HG02678 (cell line): ENCODE data around the gene TSPAN31.
A peak's percentile ranks its signal among the peaks of the same experiment; 100 is the strongest.
"Not testable (repeated sequence)": the region's sequence is repeated elsewhere in the genome, so short reads cannot be mapped to it uniquely, and the experiment has no call there.

Experiments
- ATAC-seq: cut with Tn5 transposase; IDR thresholded peaks from one replicate; pipeline ENCODE4 v1.9.1; 2021; ENCODE audit warnings: mild to moderate bottlenecking, moderate library complexity; ENCODE audit not compliant: unreplicated experiment

The TSPAN31 gene

DNA sequence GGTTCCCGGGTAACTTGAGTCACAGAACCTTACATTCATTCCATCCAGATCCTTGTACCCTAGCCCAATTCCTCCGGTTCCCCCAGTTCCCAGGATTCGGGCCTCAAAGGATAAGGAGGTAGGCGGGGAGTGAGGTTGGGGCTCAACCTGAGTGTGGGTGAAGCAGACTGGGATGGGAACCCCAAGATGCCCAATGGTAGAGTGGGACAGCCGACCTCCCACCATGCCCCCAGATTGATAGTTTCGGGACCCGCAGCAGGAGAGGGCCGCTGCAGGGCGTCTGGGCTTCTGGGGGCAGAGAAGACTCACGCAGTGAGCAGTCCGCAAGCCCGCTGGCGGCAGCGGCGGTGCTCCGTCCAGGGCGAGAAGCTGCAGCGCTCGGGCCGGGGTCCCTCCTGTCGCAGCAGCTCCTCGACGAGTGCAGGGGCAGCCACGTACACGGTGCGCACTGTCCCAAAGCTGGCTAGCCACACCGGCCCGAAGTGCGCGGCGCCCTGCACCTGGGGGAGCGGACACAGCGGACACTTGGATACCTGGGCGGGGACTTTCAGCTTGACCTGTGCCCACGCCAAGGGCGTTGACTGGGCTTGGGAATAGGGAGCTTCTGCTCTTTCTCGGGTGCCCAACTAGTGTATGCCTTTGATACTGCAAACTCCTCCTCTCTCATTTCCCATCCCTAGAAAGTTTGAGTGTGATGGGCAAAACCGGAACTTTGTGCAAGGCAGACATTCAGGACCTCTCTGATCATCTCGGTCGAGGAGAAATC is 21.0 kb downstream of the TSPAN31 start:
- ATAC-seq = no peak

DNA sequence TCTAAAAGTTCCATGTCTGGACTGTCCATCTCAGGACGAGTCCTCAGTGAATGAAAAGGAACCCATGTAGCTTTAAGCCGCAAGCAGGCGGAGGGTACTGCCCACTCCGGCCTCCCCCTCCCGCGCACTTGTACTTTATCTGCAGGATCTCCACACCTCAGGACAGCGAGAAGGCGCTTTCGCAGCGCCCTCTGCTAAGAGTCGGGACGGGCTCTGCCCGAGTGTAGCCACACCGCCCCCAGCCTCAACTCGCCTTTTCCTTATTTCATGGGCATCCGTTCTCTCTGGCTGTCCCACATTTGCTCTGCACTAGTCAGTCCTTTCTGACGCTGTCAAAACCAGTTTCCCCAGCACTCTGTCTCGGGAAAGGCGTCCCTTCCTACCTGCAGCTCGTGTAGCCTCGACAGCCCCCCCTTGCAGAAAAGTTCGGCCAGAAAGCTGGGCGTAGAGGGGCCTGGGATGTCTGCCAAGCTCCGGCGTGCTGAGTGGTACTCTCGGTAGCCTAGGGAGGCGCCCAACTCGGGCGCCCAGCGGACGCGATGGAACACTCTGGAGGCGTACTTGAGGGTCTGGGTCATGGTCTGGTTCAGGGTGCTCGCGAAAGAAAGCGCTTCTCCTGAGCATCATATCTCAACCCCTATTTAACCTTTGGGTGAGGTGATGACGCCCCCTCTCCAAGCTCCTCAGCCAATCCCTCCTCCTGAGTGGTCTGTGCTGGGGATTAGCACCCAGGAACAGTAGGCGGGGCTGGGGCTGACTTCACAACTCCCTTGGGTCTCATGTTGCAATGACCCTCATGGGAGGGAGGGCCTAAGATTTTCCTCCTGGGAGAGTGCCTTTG is 21.8 kb downstream of the TSPAN31 start, which contains the start of gene CYP27B1:
Gene CYP27B1, minus strand, starts transcription at position 615 of the 841 bp plus-strand sequence. Its CDS starts 37 bp downstream, at position 578.
- no peak for ATAC-seq

DNA sequence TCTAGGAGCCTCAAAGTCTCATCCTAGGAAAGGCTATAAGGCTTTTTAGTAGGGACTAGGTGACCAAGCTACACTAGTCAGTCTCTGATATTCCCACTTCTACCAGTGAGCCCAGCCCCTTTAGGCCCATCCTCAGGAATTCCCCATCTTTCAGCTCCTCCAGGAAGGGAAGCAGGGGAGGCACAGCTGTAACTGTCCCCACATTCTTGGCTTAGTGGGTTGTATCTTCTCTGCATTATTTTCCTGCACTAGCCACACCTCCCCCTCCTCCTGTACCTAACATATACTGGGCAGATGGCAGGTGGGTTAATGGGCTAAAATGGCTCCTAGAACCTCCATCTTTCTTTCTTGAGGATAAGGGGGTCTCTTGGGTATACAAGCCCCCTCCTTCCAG is 22.5 kb downstream of the TSPAN31 start:
- no peak for ATAC-seq

DNA sequence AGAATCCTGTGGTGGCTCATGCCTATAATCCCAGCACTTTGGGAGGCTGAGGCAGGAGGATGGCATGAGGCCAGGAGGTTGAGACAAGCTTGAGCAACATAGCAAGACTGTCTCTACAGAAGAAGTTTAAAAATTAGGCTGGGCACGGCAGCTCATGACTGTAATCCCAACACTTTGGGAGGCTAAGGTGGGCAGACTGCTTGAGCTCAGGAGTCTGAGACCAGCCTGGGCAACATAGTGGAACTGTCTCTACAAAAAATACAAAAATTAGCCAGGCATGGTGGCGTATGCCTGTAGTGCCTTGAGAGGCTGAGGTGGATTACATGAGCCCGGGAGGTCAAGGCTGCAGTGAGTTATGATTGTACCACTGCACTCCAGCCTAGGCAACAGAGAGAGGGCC is 23.0 kb downstream of the TSPAN31 start:
- no peak for ATAC-seq

DNA sequence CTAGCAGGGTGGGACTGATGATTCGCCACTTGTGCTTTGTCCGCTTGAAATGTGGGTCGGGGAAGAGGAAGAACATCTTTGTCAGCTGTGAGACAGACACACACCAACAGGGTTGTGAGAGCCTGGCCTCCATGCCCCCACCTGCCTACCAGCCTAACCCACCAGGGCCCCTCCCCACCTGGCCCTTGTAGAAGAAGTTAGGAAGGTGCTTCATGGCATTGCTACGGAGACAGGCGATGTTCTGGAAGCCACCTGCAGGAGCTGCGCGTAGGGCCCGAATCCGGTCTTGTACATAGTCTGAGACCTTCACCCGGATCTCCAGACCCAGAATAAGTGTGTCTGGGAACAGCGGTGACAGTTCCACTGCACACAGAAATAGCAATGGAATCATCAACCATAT is 24.8 kb downstream of the TSPAN31 start:
- no peak for ATAC-seq

DNA sequence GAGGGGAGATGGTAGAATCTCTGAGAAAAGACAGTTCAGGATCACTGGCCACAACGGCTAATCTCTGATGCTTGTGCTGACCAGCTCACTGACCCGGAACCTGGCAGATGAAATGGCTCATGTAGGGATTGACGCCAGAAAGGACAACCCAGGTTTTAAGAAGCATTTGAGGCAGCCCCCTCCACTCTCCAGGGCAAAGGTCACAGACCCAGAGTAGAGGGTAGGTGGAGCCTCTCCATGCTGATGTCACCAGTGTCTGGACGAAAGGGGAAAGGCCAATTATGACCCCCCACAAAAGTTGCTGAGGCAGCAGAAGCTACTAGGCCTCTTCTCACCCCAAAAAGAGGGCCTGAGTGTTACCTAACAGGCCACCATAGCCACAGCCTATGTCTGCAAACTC is 25.9 kb downstream of the TSPAN31 start:
- no peak for ATAC-seq

DNA sequence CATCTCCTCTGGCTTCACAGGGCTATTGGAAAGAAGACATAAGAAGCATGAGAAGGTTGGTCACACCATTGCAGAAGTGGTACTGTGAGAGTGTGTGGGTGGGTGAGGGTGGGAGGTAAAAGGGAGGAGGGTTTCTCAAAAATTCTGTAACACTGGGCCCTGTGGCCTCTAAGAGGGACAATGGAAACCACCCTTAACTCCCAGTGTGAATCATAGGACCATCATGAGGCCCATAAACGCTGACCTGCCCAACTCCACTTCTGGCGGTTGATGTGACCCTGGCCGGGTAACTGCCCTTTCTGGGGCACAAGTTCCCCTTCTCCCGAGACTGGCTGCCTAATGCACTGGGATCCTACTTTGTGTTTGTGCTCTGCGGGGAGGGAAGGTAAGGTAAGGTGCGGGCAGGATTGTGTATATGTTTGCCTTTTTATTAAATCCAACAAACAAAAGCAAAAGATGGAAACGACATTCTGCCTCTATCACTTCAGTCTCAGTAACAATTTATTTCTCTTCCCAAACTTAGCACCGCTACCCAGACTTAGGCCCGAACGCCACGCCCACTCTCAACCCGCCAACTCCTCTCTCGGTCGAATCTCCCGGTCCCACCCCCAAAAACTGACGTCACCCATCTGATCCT is 26.5 kb downstream of the TSPAN31 start:
- peak; percentile 75 for ATAC-seq

DNA sequence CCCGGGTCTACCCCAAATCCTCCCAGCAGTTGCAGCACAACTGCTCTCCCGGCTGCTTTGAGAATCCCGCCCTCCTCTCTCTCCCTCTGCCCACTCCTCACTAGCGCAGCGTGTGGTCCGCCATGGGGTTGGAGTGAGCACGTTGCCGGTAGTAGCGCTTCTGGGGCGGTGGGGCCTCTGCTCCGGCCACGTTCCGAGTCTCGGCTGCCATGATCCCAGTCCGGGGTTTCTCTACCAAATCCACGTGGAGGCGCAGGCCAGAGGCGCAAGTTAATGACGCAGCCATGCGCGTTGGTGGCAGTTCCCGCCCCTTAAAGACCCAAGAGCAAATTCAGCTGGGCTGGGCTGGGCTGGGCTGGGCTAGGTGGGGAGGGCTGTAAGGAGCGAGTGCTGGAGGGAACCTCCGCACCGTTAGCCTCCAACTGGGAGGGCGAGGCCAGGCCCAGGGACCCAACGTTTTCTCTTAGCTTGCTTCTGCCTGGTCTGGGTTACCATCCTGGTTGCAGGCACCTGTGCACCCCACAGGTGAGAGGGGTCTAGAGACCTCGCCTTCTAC is 27.1 kb downstream of the TSPAN31 start, which contains the start of gene METTL1:
Gene METTL1, minus strand, starts transcription at position 233 of the 556 bp plus-strand sequence. Its CDS starts 22 bp downstream, at position 211.
- peak; percentile 77 for ATAC-seq

DNA sequence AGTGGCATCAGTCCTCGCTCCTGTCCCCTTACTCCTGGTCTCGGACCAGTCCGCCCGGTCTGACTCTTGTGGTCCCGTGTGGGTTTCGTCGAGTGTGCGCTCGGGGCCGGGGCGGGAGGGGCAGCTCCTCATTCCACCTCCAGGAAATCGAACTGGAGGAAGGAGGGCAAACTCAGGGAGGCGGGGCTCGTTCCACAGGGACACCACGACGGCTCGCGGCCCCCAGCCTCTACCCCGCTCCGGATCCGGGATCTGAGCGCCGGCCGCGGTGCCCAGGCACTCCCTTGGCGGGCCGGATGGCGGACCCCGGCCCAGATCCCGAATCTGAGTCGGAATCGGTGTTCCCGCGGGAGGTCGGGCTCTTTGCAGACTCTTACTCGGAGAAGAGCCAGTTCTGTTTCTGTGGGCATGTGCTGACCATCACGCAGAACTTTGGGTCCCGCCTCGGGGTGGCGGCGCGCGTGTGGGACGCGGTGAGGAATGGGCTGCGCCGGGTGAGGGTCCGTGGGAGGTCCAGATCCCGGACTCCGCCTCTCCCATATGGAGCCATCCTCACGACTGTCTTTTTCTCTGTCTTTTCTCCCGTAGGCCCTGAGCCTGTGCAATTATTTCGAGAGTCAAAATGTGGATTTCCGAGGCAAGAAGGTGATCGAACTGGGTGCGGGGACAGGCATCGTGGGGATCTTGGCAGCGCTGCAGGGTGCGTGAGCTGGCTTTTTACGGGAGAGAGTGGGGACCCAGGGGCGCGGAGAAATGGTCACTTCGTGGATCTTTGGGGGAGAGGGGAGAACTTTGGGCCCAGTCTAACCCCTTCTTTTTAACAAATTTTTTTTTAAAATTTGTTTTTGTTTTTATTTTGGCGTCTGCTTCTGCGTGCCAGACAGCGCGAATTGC is 27.8 kb downstream of the TSPAN31 start, which contains the start of gene EEF1AKMT3:
Gene EEF1AKMT3, plus strand, starts transcription at position 186 of the 894 bp plus-strand sequence. Its CDS starts 111 bp downstream, at position 297.
- peak; percentile 17 for ATAC-seq

DNA sequence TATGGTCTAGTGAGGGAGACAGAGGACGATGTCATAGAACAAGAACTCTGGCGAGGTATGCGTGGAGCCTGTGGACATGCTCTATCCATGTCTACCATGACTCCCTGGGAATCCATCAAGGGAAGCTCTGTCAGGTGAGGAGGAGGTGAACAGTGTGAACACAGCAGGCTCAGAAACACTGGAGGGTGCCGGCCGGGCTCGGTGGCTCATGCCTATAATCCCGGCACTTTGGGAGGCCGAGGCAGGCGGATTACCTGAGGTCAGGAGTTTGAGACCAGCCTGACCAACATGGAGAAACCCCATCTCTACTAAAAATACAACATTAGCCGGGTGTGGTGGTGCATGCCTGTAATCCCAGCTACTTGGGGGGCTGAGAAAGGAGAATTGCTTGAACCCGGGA is 29.8 kb downstream of the TSPAN31 start:
- ATAC-seq = not testable (repeated sequence)

DNA sequence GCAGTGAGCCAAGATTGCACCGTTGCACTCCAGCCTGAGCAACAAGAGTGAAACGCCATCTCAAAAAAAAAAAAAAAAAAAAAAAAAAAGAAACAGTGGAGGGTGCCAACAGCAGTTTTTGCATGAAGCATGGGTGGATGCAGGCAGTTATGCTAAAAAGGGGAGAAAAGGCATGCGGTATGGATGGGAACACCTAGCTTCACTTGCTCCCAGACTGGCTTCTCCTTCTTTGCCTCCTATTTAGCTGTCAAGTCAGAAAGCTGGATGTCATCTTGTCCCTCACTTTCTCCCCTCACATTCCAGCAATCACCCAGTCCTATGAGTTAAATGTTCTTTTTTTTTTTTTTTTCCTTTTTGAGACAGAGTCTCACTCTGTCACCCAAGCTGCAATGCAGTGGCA is 30.2 kb downstream of the TSPAN31 start:
- ATAC-seq = no peak

DNA sequence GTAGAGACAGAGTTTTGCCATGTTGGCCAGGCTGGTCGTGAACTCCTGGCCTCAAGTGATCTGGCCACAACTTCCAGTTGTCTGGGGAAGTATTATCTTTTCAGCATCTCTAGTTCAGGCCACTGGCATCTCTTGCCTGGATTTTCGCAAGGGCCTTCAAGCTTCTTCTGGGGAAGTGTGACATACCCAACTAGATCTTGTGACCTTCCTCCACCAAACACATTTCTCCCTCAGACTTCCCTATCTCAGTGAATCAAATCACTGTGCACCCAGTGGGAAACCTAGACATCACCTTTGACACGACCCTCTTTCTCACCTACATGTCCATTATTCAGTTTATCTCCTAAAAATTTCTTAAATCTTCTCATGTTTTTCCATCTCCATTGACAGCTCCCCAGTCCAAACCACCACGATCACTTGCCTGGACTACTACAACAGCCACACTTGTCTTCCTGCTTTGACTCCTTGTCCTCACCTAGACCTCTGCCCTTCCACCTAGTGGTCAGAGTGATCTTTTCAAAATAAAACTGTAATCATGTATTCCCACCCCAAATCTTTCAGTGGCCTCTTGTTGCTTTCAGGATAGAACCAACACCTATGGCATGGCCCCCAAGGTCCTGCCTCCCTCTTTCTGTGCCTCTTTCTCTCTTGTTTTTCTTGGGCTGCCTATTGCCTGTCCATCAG is 30.9 kb downstream of the TSPAN31 start:
- no peak for ATAC-seq

DNA sequence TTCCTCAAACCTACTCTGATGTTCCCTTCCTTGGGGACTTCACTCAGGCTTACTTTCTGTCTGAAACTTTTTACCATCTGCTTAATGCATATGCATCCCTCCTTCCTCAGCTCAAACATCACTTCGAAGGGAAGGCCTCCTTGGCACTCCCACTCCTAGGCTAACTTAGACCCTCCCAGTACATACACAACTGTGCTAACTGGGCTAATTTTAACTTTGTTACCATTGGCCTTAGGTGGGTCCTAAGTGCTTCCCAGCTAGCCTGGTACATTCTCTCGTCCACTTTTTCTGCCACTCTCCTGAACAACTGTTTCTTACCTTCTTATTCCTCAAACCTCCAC is 31.4 kb downstream of the TSPAN31 start:
- no peak for ATAC-seq

DNA sequence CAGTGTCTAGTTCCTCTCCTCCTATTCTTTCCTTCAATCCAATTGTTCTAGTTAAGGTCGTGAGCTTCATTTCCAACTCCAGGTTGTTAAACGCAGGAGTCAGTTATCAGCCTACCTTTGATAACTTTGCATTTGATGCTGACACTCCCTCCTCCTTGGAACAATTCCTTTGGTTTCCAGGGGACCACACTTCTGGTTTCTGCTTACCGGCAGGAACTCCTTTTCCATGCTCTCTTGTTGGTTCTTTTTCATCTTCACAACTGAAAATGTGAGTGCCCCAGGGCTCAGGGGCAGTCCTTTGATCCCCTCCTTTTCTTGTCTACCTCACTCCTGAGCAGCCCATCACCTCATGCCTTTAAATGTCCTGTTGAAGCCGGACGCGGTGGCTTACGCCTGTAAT is 32.5 kb downstream of the TSPAN31 start:
- ATAC-seq = no peak

DNA sequence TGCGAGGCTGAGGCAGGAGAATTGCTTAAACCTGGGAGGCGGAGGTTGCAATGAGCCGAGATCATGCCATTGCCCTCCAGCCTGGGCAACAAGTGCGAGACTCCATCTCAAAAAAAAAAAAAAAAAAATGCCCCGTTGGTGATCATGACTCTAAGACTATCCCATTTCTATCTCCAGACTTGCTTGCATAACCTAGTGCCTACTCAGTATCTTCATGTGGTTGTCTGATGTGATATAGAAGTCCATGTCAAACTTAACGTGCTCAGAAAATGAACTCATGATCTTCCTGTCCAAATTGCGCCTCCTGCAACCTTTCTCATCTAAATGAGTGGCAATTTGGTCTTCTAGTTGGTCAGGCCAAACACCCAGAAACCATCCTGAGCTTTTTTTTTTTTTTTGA is 33.1 kb downstream of the TSPAN31 start:
- ATAC-seq = no peak

DNA sequence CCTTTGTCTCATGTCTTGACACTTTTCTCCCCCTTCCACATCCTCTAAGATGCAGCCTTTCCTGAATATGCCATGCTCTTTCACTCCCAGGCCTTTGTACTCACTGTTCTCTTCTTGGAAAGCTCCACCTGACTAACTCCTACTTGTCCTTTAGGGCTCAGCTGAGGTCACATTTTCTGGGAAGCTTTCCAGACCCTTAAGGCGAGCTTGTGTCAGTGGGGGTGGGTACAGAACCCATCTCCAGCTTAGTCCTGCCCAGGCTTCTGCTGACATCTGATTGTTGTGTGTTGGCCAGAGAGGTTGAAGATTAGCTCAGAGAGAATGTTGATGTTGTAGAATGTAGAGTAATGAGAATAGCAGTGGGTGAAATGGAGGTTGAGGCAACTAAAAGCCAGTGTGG is 34.9 kb downstream of the TSPAN31 start:
- ATAC-seq = no peak

DNA sequence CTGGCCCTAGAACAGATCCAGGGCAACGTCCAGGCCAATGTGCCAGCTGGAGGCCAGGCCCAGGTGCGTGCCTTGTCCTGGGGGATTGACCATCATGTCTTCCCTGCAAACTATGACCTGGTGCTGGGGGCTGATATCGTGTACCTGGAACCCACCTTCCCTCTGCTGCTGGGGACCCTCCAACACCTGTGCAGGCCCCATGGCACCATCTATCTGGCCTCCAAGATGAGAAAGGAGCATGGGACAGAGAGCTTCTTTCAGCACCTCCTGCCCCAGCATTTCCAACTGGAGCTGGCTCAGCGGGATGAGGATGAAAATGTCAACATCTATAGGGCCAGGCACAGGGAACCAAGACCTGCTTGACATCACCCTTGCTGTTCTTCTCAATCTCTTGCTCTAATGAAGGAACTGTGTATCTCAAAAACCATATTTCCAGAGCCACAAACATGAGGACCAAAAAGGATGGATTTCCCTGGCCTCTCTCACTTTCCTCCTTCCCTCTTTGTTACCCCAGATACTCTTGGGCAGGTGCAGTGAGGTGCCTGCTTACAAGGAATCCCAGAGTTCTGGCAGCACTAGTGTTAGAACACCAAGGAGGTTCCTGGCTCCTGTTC is 35.6 kb downstream of the TSPAN31 start:
- ATAC-seq = no peak

DNA sequence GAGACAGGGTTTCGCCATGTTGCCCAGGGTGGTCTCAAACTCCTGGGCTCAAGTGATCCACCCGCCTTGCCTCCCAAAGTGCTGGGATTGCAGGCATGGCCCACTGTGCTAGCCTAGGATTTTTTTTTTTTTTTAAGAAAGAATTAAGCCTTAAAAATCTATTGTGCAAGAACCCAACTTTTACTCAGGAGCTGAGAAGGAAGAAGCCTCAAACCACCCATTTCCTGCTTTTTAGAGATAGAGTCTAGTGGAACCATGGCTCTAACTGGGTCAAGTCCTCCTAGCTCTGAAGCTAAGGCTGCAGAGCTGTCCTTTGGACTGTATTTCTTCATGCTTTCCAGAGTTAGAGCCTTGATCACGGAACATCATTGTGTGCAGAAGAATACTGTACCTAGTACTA is 36.4 kb downstream of the TSPAN31 start:
- no peak for ATAC-seq

DNA sequence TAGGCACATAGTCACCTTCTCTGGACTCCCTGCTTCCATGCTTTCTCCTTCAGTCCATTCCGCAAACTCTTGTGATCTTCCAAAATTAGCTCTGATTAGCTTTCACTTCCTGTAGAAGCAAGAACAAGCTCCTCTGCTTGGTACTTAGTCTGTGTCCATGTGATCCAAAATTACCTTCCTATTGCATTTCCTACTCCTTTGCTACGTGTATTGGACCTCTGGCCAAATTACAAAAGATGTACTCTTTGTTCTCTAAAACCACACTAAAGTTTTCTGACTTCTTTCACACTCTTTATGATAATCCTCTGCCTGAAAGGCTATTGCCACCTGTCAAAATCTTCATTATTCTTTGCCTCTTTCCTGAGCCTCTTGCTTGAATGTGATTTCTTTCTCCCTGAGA is 37.0 kb downstream of the TSPAN31 start:
- no peak for ATAC-seq
